ENCODE results near the gene PCBP2. TPM values are rescaled to one million over a fixed set of nuclear protein-coding genes. Genes with fewer than 3 reads are reported as not detected.

The PCBP2 gene
- total and polyA plus RNA-seq, 2 donors (not counting 1 experiment from before 2014, with no cell fraction given): 271 to 315 TPM

GRCh38 chr12:53463802-53464560, 12.1 kb downstream of the PCBP2 start:
- Histone ChIP-seq H4K20me1 (ENCODE audit: control insufficient read depth, extremely low read depth, insufficient read depth, low read length) (no peaks in the 10 kb centered on the region), H3K4me2 (ENCODE audit: extremely low read depth, insufficient read depth, low read length) (no peak overlapping the region), H3K79me2 (ENCODE audit: control insufficient read depth, insufficient read depth, low read length) (peaks cover 84% of the 10 kb centered on the region)

DNA sequence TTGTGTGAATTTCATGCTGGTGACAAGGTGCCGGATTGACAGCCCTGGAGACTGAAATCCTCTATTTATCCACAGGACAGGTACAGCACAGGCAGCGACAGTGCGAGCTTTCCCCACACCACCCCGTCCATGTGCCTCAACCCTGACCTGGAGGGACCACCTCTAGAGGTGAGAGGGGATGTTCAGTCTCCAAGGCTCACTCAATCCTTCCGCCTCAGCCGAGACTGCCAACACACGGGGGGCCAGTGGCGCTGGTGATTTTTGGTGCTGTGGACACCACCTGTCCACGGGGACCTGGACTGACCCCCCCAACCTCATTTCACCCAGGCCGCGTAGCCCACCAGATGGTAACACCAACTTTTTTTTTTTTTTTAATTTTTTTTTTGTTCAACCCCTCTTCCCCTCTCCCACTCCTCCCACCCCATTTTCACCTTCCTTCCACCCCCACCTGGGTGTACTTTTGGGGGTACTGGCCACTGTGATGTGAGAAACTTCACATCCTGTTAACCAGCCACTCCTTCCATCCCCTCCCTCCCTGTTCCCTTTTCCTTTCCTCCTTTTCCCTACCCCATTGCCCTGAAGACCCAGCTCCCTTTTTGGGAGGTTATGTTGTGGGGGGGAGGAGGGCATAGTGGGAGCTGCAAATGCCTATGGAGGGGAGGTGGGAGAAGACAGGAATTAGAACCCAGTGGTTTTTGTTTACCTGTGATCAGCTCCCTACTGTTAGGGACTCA, 12.9 kb downstream of the PCBP2 start:
- Histone ChIP-seq H3K27me3 (ENCODE audit: control insufficient read depth, insufficient read depth, low read length) (no peaks in the 10 kb centered on the region), H3K9ac (ENCODE audit: insufficient read depth, low read length) (no peak overlapping the region), H3K27ac (ENCODE audit: insufficient read depth, low read length) (no peak overlapping the region), H4K20me1 (ENCODE audit: control insufficient read depth, extremely low read depth, insufficient read depth, low read length) (no peaks in the 10 kb centered on the region), H3K4me2 (ENCODE audit: extremely low read depth, insufficient read depth, low read length) (no peak overlapping the region), H3K36me3 (ENCODE audit: control insufficient read depth, insufficient read depth, low read length) (peaks cover 42% of the 10 kb centered on the region), H3K4me1 (ENCODE audit: control insufficient read depth, extremely low read depth, insufficient read depth, low read length) (peaks cover 4% of the 10 kb centered on the region), H3K4me3 (replicated peaks in 1 of 4; ENCODE audit: control extremely low read depth in 1 of 4, insufficient read depth in 1 of 4, low read depth in 3 of 4, low read length in 4 of 4) (no peak overlapping the region), H2AFZ (ENCODE audit: low read length) (no peak overlapping the region), H3K9me3 (ENCODE audit: control insufficient read depth, insufficient read depth, low read depth, low read length) (no peaks in the 10 kb centered on the region), H3K79me2 (ENCODE audit: control insufficient read depth, insufficient read depth, low read length) (peaks cover 78% of the 10 kb centered on the region)
- TF ChIP-seq CTCF (conservative IDR thresholded peaks at IDR 0.05 in 1 of 2, IDR thresholded peaks at IDR 0.05 in 1 of 2; ENCODE audit: low read depth in 1 of 2, low read length in 2 of 2) (no peak), EZH2 (IDR thresholded peaks at IDR 0.05; ENCODE audit: low read length, missing control alignments) (no peak)
- no peak for DNase-seq (ENCODE audit: low read depth in 2 of 2)

More at GRCh38 chr12:53463802-53464560, 12.1 kb downstream of the PCBP2 start:
- Histone ChIP-seq H3K36me3 (ENCODE audit: control insufficient read depth, insufficient read depth, low read length) (peaks cover 46% of the 10 kb centered on the region), H3K9me3 (ENCODE audit: control insufficient read depth, insufficient read depth, low read depth, low read length) (no peaks in the 10 kb centered on the region), H3K9ac (ENCODE audit: insufficient read depth, low read length) (no peak overlapping the region), H3K27me3 (ENCODE audit: control insufficient read depth, insufficient read depth, low read length) (no peaks in the 10 kb centered on the region), H2AFZ (ENCODE audit: low read length) (no peak overlapping the region), H3K27ac (ENCODE audit: insufficient read depth, low read length) (no peak overlapping the region), H3K4me3 (replicated peaks in 1 of 4; ENCODE audit: control extremely low read depth in 1 of 4, insufficient read depth in 1 of 4, low read depth in 3 of 4, low read length in 4 of 4) (no peak overlapping the region), H3K4me1 (ENCODE audit: control insufficient read depth, extremely low read depth, insufficient read depth, low read length) (peaks cover 4% of the 10 kb centered on the region)
- no peak for DNase-seq (ENCODE audit: low read depth in 2 of 2)
- TF ChIP-seq EZH2 (IDR thresholded peaks at IDR 0.05; ENCODE audit: low read length, missing control alignments): no peak
- no peak for TF ChIP-seq CTCF (conservative IDR thresholded peaks at IDR 0.05 in 1 of 2, IDR thresholded peaks at IDR 0.05 in 1 of 2; ENCODE audit: low read depth in 1 of 2, low read length in 2 of 2)

DNA sequence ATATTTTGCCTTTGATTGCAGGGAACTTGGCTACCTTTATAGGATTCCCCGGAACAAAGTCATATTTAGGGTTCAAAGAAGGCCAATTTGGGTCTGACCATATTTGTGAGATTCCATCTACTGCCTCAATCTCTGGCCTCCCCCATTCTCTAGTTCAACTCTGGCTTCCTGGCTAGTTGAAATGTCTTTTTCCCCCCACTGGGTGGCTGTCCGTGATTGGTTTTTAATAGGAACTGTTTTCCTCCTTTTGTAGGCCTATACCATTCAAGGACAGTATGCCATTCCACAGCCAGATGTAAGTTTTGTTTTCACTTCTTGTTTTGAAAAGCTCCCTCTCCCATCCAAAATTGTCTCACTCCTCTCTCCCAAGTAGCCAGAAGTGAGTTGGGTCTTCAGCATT, 13.8 kb downstream of the PCBP2 start:
- Histone ChIP-seq H3K9me3 (ENCODE audit: control insufficient read depth, insufficient read depth, low read depth, low read length) (no peaks in the 10 kb centered on the region), H3K79me2 (ENCODE audit: control insufficient read depth, insufficient read depth, low read length) (peaks cover 77% of the 10 kb centered on the region), H2AFZ (ENCODE audit: low read length) (no peak overlapping the region), H4K20me1 (ENCODE audit: control insufficient read depth, extremely low read depth, insufficient read depth, low read length) (no peaks in the 10 kb centered on the region), H3K36me3 (ENCODE audit: control insufficient read depth, insufficient read depth, low read length) (peaks cover 42% of the 10 kb centered on the region), H3K9ac (ENCODE audit: insufficient read depth, low read length) (no peak overlapping the region), H3K4me1 (ENCODE audit: control insufficient read depth, extremely low read depth, insufficient read depth, low read length) (peaks cover 2% of the 10 kb centered on the region), H3K27me3 (ENCODE audit: control insufficient read depth, insufficient read depth, low read length) (no peaks in the 10 kb centered on the region), H3K4me3 (replicated peaks in 1 of 4; ENCODE audit: control extremely low read depth in 1 of 4, insufficient read depth in 1 of 4, low read depth in 3 of 4, low read length in 4 of 4) (no peak overlapping the region), H3K27ac (ENCODE audit: insufficient read depth, low read length) (peak overlapping the region; percentile 5), H3K4me2 (ENCODE audit: extremely low read depth, insufficient read depth, low read length) (no peak overlapping the region)
- DNase-seq (ENCODE audit: low read depth in 2 of 2): no peak
- TF ChIP-seq EZH2 (IDR thresholded peaks at IDR 0.05; ENCODE audit: low read length, missing control alignments): no peak
- TF ChIP-seq CTCF (conservative IDR thresholded peaks at IDR 0.05 in 1 of 2, IDR thresholded peaks at IDR 0.05 in 1 of 2; ENCODE audit: low read depth in 1 of 2, low read length in 2 of 2): peak in 1 of 2 donors; percentile 9
